ENCODE results near the gene A4GALT.
"Not testable (repeated sequence)": the region's sequence is repeated elsewhere in the genome, so short reads cannot be mapped to it uniquely, and the experiment has no call there.

Gene A4GALT

GRCh38 chr22:42666393-42666792 is 54.3 kb downstream of the A4GALT start:
- not testable (repeated sequence) for H3K9me3 ChIP-seq (ENCODE audit: control insufficient read depth, low read length); H3K27ac ChIP-seq (ENCODE audit: low read depth, low read length, severe bottlenecking); H3K4me3 ChIP-seq (ENCODE audit: extremely low read depth, insufficient read depth, low read length, poor library complexity, severe bottlenecking); H3K36me3 ChIP-seq (ENCODE audit: control insufficient read depth, insufficient read depth, low read length); H3K4me1 ChIP-seq (ENCODE audit: control insufficient read depth, insufficient read depth, low read length, poor library complexity, severe bottlenecking)
- WGBS, 2 experiments (ENCODE audit: insufficient coverage in 2 of 2), result 100% methylated on average over 1 of the region's 3 CpGs

- H3K27ac ChIP-seq (ENCODE audit: low read depth, low read length, severe bottlenecking), result no peak overlapping the region
- 73 to 85% methylated on average over 8 of the region's 11 CpGs for WGBS, 2 experiments (ENCODE audit: insufficient coverage in 2 of 2)
- H3K4me3 ChIP-seq (ENCODE audit: extremely low read depth, insufficient read depth, low read length, poor library complexity, severe bottlenecking), result no peak overlapping the region
- no peaks in the 10 kb centered on the region for H3K4me1 ChIP-seq (ENCODE audit: control insufficient read depth, insufficient read depth, low read length, poor library complexity, severe bottlenecking)
- H3K36me3 ChIP-seq (ENCODE audit: control insufficient read depth, insufficient read depth, low read length), result no peaks in the 10 kb centered on the region
- H3K9me3 ChIP-seq (ENCODE audit: control insufficient read depth, low read length), result no peaks in the 10 kb centered on the region
Measured at GRCh38 chr22:42664976-42665831, 55.5 kb downstream of the A4GALT start.

- 7 to 10% methylated on average over 43 to 55 of the region's 68 CpGs for WGBS, 2 experiments (ENCODE audit: insufficient coverage in 2 of 2)
- Histone ChIP-seq H3K27ac (ENCODE audit: low read depth, low read length, severe bottlenecking) (no peak overlapping the region), H3K9me3 (ENCODE audit: control insufficient read depth, low read length) (no peaks in the 10 kb centered on the region), H3K4me1 (ENCODE audit: control insufficient read depth, insufficient read depth, low read length, poor library complexity, severe bottlenecking) (no peaks in the 10 kb centered on the region), H3K4me3 (ENCODE audit: extremely low read depth, insufficient read depth, low read length, poor library complexity, severe bottlenecking) (peak overlapping the region; percentile 44), H3K36me3 (ENCODE audit: control insufficient read depth, insufficient read depth, low read length) (no peaks in the 10 kb centered on the region)
Measured at GRCh38 chr22:42661985-42662831, 58.5 kb downstream of the A4GALT start.

- H3K27ac ChIP-seq (ENCODE audit: low read depth, low read length, severe bottlenecking), result no peak overlapping the region
- 99 to 100% methylated on average over 5 to 6 of the region's 8 CpGs for WGBS, 2 experiments (ENCODE audit: insufficient coverage in 2 of 2)
- no peaks in the 10 kb centered on the region for H3K4me1 ChIP-seq (ENCODE audit: control insufficient read depth, insufficient read depth, low read length, poor library complexity, severe bottlenecking)
- H3K4me3 ChIP-seq (ENCODE audit: extremely low read depth, insufficient read depth, low read length, poor library complexity, severe bottlenecking), result no peak overlapping the region
- H3K36me3 ChIP-seq (ENCODE audit: control insufficient read depth, insufficient read depth, low read length), result no peaks in the 10 kb centered on the region
- no peaks in the 10 kb centered on the region for H3K9me3 ChIP-seq (ENCODE audit: control insufficient read depth, low read length)
Measured at GRCh38 chr22:42656578-42656977, 64.1 kb downstream of the A4GALT start.

- Histone ChIP-seq H3K4me3 (ENCODE audit: extremely low read depth, insufficient read depth, low read length, poor library complexity, severe bottlenecking) (no peak overlapping the region), H3K4me1 (ENCODE audit: control insufficient read depth, insufficient read depth, low read length, poor library complexity, severe bottlenecking) (no peaks in the 10 kb centered on the region), H3K27ac (ENCODE audit: low read depth, low read length, severe bottlenecking) (no peak overlapping the region), H3K9me3 (ENCODE audit: control insufficient read depth, low read length) (no peaks in the 10 kb centered on the region), H3K36me3 (ENCODE audit: control insufficient read depth, insufficient read depth, low read length) (no peaks in the 10 kb centered on the region)
- WGBS, 2 experiments (ENCODE audit: insufficient coverage in 2 of 2), result 77 to 84% methylated on average over 6 to 7 of the region's 9 CpGs
Measured at GRCh38 chr22:42655693-42656092, 65.0 kb downstream of the A4GALT start.

GRCh38 chr22:42654436-42655073 is 66.1 kb downstream of the A4GALT start:
- Histone ChIP-seq H3K4me3 (ENCODE audit: extremely low read depth, insufficient read depth, low read length, poor library complexity, severe bottlenecking) (no peak overlapping the region), H3K27ac (ENCODE audit: low read depth, low read length, severe bottlenecking) (no peak overlapping the region), H3K9me3 (ENCODE audit: control insufficient read depth, low read length) (no peaks in the 10 kb centered on the region), H3K4me1 (ENCODE audit: control insufficient read depth, insufficient read depth, low read length, poor library complexity, severe bottlenecking) (no peaks in the 10 kb centered on the region), H3K36me3 (ENCODE audit: control insufficient read depth, insufficient read depth, low read length) (no peaks in the 10 kb centered on the region)
- 95 to 96% methylated on average over 6 of the region's 7 CpGs for WGBS, 2 experiments (ENCODE audit: insufficient coverage in 2 of 2)

- no peak overlapping the region for H3K4me3 ChIP-seq (ENCODE audit: extremely low read depth, insufficient read depth, low read length, poor library complexity, severe bottlenecking)
- H3K36me3 ChIP-seq (ENCODE audit: control insufficient read depth, insufficient read depth, low read length), result no peaks in the 10 kb centered on the region
- H3K4me1 ChIP-seq (ENCODE audit: control insufficient read depth, insufficient read depth, low read length, poor library complexity, severe bottlenecking), result no peaks in the 10 kb centered on the region
- whole genome bisulfite sequencing, 2 experiments (ENCODE audit: insufficient coverage in 2 of 2), result 90 to 95% methylated on average over 2 to 3 of the region's 4 CpGs
- H3K27ac ChIP-seq (ENCODE audit: low read depth, low read length, severe bottlenecking), result no peak overlapping the region
- H3K9me3 ChIP-seq (ENCODE audit: control insufficient read depth, low read length), result no peaks in the 10 kb centered on the region
Measured at GRCh38 chr22:42653999-42654398, 66.7 kb downstream of the A4GALT start.

- 80 to 100% methylated on average over 3 to 5 of the region's 7 CpGs for WGBS, 2 experiments (ENCODE audit: insufficient coverage in 2 of 2)
- H3K9me3 ChIP-seq (ENCODE audit: control insufficient read depth, low read length), result no peaks in the 10 kb centered on the region
- H3K4me3 ChIP-seq (ENCODE audit: extremely low read depth, insufficient read depth, low read length, poor library complexity, severe bottlenecking), result no peak overlapping the region
- peaks cover 20% of the 10 kb centered on the region for H3K4me1 ChIP-seq (ENCODE audit: control insufficient read depth, insufficient read depth, low read length, poor library complexity, severe bottlenecking)
- H3K36me3 ChIP-seq (ENCODE audit: control insufficient read depth, insufficient read depth, low read length), result no peaks in the 10 kb centered on the region
- no peak overlapping the region for H3K27ac ChIP-seq (ENCODE audit: low read depth, low read length, severe bottlenecking)
Measured at GRCh38 chr22:42651134-42651533, 69.5 kb downstream of the A4GALT start.

GRCh38 chr22:42649246-42650099 is 71.2 kb downstream of the A4GALT start, which contains the start of gene CYB5R3:
CYB5R3 (minus strand) TSS chr22:42649392; CDS start chr22:42649315, 77 bp downstream.
- Histone ChIP-seq H3K4me3 (ENCODE audit: extremely low read depth, insufficient read depth, low read length, poor library complexity, severe bottlenecking) (peak within 1 kb of the TSS; percentile 74), H3K36me3 (ENCODE audit: control insufficient read depth, insufficient read depth, low read length) (no peaks in the 10 kb centered on the region), H3K4me1 (ENCODE audit: control insufficient read depth, insufficient read depth, low read length, poor library complexity, severe bottlenecking) (peaks cover 36% of the 10 kb centered on the region), H3K27ac (ENCODE audit: low read depth, low read length, severe bottlenecking) (peak within 1 kb of the TSS; percentile 85), H3K9me3 (ENCODE audit: control insufficient read depth, low read length) (no peaks in the 10 kb centered on the region)
- 11 to 18% methylated on average over 32 to 44 of the region's 81 CpGs for WGBS, 2 experiments (ENCODE audit: insufficient coverage in 2 of 2)
